Measurements from ENCODE around the gene HIVEP1.

GRCh38 chr6:12103158-12103557, 91.0 kb downstream of the HIVEP1 start:
- TF ChIP-seq CTCF (IDR thresholded peaks at IDR 0.05) (no peak), POLR2A (IDR thresholded peaks at IDR 0.05) (no peak)
